G401.6 (cell line): ENCODE data around the gene TM6SF1.
"Not testable (repeated sequence)": the region's sequence is repeated elsewhere in the genome, so short reads cannot be mapped to it uniquely, and the experiment has no call there.

Source experiments
- FAIRE-seq: peaks from 2 replicates; lab custom pipeline; 2012; peaks lifted over from hg19 to GRCh38; lab: Jason Lieb, UNC

Gene TM6SF1

DNA sequence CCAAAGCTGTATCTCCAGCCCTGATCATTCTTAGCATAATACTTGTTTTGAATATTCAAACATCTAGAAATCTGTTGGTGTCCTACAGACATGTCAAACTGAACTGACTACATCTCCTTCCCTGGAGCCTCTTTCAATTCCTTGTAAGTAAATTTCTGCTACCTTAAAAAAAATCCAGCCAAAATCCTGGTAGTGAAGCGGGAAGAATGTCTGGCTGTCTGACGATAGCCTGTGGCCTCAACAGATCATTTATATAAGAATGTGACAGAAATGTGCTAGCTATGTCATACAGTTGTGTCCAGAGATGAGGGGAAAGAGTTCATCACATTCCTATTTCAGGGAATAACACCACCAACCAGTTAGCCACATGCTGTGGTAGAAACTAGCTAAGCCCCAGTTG is 18.6 kb upstream of the TM6SF1 start:
- no peak for FAIRE-seq

DNA sequence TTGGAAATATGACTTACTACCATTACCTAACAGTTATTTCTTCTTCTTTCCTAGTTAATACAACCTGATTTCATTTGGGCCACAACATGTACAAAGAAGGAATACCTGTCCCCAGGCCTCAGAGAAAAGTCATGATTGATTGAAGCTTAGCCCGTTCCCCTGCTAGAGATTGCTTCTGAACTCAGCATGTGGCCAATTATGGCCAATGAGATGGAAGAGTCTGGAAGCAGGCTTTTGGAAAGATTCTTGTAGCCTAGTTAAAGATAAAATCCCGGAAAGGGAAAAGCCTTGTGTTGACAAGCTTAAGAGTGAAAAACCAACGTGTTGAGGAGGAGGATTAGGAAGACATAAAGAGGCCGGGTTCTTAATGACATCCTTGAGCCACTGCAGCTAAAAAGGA is 17.0 kb upstream of the TM6SF1 start:
- no peak for FAIRE-seq

DNA sequence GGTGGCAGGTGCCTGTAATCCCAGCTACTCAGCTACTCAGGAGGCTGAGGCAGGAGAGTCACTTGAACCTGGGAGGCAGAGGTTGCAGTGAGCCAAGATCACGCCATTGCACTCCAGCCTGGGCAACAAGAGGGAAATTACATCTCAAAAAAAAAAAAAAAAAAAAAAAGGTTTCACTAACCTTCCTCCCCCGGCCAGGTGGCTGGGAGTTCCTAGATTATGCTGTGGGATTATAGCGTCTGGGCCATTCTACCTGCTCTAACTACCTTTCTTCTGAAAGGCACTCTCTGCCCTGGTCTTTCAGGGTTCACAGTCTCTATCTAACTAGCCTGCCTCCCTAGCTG is 15.5 kb upstream of the TM6SF1 start:
- FAIRE-seq = not testable (repeated sequence)

DNA sequence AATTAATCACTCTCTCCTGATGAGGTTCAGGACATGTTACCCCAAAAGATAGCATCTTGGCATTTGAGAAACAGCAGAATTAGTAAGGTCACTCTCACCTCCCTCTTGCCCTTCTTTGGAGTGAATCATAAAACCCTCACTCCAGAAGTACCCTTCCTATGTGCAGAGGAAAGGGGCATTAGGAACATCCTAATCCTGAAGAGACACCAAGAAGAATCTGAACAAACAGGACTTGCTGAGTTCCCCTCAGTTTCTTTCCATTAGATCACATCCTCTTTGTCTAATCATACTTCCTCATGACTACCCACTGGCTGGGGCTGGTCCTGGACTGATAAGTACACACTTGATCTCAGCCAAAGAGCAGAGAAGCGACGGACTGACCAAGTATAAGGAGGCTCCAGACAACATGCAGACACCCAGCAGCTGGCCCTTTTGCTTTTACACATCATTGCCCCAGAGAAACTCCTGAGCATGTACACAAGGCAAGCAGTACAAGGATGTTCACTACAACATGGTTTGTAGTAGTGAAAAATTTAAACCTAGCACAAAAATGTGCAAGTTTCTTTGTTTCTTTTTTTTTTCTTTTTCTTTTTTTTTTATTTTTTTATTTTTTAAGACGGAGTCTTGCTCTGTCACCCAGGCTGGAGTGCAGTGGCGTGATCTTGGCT is 15.0 kb upstream of the TM6SF1 start:
- FAIRE-seq = no peak

DNA sequence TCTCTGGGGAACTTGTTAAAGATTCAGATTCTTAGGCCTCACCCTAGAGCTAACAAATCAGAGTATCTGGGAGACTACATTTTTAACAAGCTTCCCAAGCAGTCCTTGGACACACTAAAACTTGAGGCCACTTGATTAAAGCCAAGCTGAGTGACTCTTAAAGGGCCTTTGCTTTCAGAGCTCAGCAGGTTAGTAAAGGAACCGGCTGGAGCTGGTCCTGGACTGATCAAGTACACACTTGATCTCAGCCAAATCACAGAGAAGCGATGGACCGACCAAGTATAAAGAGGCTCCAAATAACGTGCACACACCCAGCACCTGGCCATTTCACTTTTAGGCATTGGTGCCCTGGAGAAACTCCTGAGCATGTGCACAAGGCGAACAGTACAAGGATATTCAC is 12.9 kb upstream of the TM6SF1 start:
- FAIRE-seq = no peak

DNA sequence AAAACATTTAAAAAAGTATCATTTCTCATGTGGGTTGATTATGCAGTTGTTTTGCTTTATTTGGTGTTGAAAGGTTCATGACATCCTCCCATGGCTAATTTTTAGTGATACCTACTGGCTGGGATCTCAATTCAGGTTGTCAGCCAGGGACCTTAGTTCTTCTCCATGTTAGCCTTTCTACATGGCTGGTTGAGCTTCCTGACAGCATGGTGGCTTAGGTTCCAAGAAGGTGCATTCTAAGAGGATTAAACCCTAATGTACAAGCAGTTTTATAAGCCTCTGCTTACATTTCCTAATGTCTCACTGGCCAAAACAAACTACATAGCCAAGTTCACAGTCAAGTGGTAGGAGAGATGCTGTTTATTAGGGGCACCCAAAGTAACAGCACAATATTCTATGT is 9.4 kb upstream of the TM6SF1 start:
- no peak for FAIRE-seq

DNA sequence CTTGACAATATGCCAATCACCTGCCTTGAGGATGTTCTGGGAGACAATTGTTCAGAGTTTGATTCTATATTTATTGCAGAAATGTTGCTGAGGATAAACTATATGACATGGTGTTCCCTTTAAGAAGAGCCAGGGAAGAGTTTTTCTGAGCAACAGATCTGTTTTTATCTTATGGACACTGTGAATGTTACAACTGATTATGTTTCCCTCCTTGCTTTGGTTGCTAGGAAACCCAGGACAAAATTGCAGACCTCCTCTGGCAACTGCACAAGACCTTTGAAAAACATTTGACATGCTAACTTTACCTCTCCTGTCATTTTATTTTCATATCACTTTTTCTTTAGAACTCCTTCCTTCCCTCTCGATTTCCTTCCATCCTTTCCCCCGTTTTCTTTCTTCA is 8.2 kb upstream of the TM6SF1 start:
- no peak for FAIRE-seq

- FAIRE-seq = no peak
Observed at GRCh38 chr15:83100097-83100646, 7.3 kb upstream of the TM6SF1 start.

DNA sequence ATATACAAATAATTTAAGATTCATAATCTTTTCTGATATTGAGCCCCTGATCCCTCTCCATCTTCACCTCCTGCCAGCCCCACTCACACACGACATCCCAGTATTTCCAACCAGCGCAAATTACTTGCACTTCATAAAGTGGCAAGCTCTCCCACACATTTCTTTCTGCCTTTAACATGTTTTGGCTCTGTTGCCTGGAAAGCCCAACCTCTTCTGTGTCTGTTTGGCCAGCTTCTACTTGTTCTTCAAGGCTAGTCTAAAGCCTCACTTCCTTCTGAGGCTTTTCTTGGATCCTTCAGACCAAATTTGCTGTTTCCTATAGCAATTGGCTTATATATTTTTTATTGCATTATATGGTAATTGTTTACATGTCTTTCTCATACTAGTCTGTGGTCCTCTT is 5.1 kb upstream of the TM6SF1 start:
- FAIRE-seq = no peak

GRCh38 chr15:83104141-83104540 is 3.3 kb upstream of the TM6SF1 start:
- FAIRE-seq = no peak

DNA sequence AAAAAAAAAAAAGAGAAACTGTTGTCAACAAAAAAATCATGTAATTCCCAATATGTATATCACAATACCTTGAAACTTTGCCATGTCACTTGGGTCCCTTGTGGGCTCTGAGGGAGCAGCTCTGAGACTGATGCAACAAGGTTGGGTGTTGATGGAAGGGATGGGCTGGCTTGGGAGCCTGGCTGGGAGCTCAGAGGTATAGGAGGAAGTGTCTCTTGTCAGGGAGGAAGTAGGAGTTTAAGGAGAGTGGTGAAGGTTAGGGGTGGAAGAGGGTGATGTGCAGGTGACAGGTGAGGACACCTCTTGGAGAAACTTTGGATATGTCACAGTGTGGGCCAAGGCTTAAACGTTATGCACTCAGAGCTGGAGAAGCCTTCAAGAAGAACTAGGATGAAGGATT is 2.0 kb upstream of the TM6SF1 start:
- FAIRE-seq = no peak

GRCh38 chr15:83107841-83108181 is 366 bp downstream of the TM6SF1 start:
- no peak for FAIRE-seq

DNA sequence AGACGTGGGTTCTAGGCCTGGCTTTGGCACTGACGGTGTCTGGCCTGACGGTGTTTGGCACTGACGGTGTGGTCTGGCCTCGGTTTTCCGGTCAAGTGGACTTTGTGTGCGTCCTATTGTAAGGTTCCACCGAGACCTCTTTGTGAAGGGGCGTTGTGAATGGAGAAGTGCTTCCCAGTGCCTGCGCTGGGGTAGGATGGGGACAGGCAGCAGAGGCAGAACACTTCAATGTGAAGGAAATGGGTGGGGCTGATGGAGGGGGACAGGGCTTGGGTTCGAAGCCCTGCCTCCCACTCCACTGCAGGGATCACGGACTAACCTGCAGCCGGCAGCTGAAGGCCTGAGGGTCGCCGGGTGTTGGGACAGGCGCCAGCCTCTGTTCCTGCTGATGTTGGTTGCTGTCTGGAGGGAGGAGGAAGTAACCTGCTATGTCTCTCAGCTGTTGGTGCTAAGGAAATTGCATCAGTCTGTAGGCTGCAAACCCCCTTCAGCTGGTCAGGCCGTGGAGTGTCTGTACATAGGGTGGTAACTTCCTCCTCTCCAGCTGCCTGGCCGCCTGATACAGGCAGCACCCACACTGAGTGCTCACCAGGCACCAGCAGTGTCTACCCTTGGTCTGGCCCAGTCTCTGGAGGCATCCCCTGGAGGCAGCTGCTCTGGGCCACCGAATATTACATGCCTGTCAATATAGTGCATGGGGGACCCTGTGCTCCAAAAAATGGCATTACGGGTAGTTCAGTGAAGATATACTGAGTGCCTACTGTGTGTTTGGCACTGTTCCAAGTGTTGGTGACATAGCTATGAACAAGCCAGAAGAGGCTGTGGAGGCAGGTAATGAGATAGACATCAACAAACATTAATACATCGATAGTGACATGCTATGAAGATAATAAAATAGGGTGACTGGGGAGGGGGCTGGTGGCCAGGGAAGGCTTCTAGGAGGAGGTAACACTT is 1.1 kb downstream of the TM6SF1 start:
- FAIRE-seq = no peak

DNA sequence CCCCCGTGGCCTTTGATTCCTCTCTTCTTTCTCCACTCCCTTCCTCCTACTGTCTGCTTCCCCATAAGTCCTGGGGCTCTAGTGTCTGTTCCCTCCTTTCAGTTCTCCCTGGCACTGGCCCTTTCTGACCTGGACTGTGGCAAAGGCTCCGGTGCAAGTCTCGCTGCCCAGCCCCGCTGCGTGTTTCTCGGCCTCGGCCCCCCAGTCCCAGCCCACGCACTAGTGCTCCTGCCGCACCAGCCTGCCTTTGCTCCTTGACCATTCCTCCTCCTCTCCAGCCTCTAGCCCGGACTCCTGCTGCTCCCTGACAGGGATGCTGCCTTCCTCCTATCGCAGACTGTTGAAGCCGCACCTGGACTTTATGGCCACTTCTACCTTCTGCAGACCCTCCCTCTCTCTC is 2.1 kb downstream of the TM6SF1 start:
- FAIRE-seq = no peak

- FAIRE-seq = no peak
Observed at GRCh38 chr15:83110381-83110780, 2.9 kb downstream of the TM6SF1 start.

DNA sequence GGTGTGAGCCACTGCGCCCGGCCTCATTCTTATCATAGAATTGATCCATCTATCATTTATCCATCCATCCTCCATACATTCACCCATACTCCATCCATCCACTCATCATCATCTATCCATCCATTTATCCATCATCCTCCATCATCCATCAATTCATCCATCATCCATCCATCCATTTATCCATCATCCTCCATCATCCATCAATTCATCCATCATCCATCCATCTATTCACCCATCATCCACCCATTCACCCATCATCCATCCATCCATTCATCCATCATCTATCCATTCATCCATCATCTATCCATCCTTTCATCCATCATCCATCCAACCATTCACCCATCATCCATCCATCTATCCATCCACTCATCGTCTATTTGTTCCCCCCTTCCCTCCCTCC is 3.7 kb downstream of the TM6SF1 start:
- no peak for FAIRE-seq

DNA sequence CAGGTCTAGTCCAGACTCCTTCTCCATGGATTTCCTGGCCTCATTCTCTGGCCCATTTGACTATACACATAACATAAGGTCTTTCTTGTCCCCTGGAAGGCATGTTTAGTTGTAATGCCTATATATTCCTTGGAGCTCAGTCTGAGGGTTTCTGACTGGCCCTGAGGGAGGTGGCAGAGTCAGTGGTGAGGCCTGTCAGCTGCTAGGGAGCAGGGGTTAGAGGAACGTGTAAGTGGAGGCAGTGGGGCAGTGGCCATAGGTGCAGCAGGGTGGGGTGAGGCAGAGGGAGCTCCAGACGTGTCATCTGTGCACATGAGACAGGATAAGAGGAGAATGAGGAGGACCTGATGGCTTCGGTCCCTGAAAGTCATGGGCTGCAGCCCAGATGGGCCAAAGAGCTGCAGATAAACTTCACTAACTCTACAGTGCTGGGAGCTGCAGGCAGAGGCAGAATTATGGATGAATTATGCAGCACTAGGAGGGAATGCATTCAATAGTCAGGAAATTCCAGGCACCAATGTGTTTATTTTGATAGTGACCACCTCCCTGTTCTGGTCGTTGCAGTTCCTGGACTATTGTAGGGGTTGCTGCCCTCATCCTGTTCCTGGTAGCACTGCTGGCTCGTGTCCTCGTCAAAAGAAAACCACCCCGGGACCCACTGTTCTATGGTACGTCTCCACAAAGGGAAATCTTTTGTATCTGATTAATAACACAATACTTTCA is 4.9 kb downstream of the TM6SF1 start:
- no peak for FAIRE-seq

GRCh38 chr15:83112956-83113299 is 5.5 kb downstream of the TM6SF1 start:
- no peak for FAIRE-seq

DNA sequence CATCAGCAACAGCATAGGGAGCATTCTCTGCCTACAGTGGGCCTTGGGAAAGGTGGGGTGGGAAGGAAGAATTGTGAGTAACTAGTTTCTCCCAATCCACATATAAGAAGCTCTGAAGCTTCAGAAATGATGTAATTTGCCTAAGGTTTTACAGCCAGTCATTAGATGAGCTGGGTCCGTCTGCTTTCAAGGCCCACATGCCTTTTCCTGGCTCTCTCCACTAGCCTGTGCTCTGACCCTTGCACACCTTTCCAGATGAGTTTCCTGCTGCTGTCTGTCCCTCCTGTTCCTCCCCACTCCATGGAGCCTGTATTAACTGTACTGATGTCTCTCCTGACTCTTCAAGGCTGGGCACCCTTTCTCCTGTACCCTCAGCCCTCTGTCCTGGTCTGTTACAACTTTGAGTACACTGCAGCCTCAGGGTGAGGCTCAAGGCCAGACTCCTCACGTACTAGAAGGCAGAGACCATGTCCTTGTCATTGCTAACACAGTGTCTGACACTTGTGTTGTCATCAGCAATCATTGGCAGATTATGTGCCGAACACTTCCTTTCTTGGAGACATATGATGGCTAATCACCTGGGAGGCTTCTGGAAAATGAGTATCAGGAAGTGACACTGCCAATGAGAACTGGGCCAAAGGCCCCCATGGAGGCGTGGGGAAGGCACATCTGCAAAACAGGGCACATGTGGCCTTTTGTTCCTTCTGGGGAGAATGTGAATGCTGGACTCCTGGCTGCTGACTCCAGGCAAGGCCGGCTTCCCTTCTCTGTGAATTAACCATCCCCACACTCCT is 6.6 kb downstream of the TM6SF1 start:
- no peak for FAIRE-seq

- no peak for FAIRE-seq
Observed at GRCh38 chr15:83114856-83115255, 7.4 kb downstream of the TM6SF1 start.

DNA sequence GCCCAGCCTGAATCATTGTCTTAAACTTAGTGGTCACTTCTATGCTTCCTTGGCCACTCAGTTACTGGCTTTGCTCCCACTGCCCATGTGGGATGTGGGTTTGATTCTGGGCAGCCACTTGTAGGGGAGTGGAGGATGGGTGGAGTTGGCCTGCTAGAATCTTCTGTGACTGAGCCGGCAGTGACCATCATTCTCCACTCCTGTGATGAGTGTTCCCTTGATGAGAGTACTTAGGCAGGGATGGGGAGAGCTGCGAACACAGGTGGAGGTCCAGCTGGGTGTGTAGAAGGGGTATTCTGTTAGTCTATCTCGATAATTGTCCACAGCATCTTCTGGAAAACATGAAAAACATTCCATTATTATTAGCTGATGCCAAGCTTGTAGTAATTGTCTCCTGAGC is 8.0 kb downstream of the TM6SF1 start:
- no peak for FAIRE-seq

GRCh38 chr15:83115831-83116565 is 8.6 kb downstream of the TM6SF1 start:
- no peak for FAIRE-seq
